Kidney epithelial cell (primary cell): ENCODE results near the gene MRPL12. TPM values are rescaled to one million over a fixed set of nuclear protein-coding genes. Genes with fewer than 3 reads are reported as not detected.

Source experiments
- DNase-seq: peaks from one replicate; pipeline ENCODE4 v3.0.0-alpha.2; 2010; ENCODE audit warnings: low read depth
- H3K27me3 ChIP-seq: 2 replicates; pipeline ENCODE4 v1.6.0; 2011; ENCODE audit warnings: low read length; ENCODE audit not compliant: control insufficient read depth, insufficient read depth
- H3K36me3 ChIP-seq: 2 replicates; pipeline ENCODE4 v1.5.1; 2011; ENCODE audit warnings: low read length; ENCODE audit not compliant: control insufficient read depth, insufficient read depth
- H3K4me3 ChIP-seq: 2 replicates; pipeline ENCODE4 v1.5.1; 2011; ENCODE audit warnings: low read depth, mild to moderate bottlenecking, control low read depth, low read length
- CTCF ChIP-seq: IDR thresholded peaks from 2 replicates; pipeline ENCODE4 v1.5.1; 2011; ENCODE audit warnings: mild to moderate bottlenecking, moderate library complexity, low read length, control low read depth, inconsistent platforms; ENCODE audit not compliant: insufficient read depth, poor library complexity, severe bottlenecking
- total RNA-seq: library from RNA; depleted of rRNA; stranded (reverse); fragments of >200 nt; gene quantifications from 2 replicates; pipeline ENCODE4 v1.2.3, GENCODE V29; 2015

Gene MRPL12
- total RNA-seq, 1 donor from 2014 or later, result 70.5 TPM

- no peak overlapping the region for H3K4me3 ChIP-seq
- no peaks in the 10 kb centered on the region for H3K27me3 ChIP-seq
- DNase-seq, result no peak
- no peak for TF ChIP-seq CTCF
- H3K36me3 ChIP-seq, result peaks cover 1% of the 10 kb centered on the region
These were observed 12.1 kb downstream of the MRPL12 start for GRCh38 chr17:81715107-81715871.

- no peak overlapping the region for H3K4me3 ChIP-seq
- no peak for DNase-seq
- TF ChIP-seq CTCF, result no peak
- H3K36me3 ChIP-seq, result peaks cover 1% of the 10 kb centered on the region
- H3K27me3 ChIP-seq, result no peaks in the 10 kb centered on the region
These were observed 12.9 kb downstream of the MRPL12 start for GRCh38 chr17:81715872-81716673.

GRCh38 chr17:81716674-81716996 lies 13.5 kb downstream of the MRPL12 start:
- DNase-seq, result no peak
- TF ChIP-seq CTCF, result no peak
- Histone ChIP-seq H3K4me3 (no peak overlapping the region), H3K27me3 (no peaks in the 10 kb centered on the region), H3K36me3 (peaks cover 1% of the 10 kb centered on the region)

- H3K36me3 ChIP-seq, result peaks cover 1% of the 10 kb centered on the region
- no peak for DNase-seq
- no peaks in the 10 kb centered on the region for H3K27me3 ChIP-seq
- no peak for TF ChIP-seq CTCF
- no peak overlapping the region for H3K4me3 ChIP-seq
These were observed 14.0 kb downstream of the MRPL12 start for GRCh38 chr17:81717049-81717765.

- no peak for DNase-seq
- Histone ChIP-seq H3K4me3 (no peak overlapping the region), H3K27me3 (no peaks in the 10 kb centered on the region), H3K36me3 (peaks cover 1% of the 10 kb centered on the region)
- TF ChIP-seq CTCF, result no peak
These were observed 14.6 kb downstream of the MRPL12 start for GRCh38 chr17:81717766-81718089.
